ENCODE measurements around the gene PTBP1. TPM values are rescaled to one million over a fixed set of nuclear protein-coding genes. Genes with fewer than 3 reads are reported as not detected.

The PTBP1 gene
- polyA plus RNA-seq, 1 donor, result 127 TPM

- no peak for DNase-seq
These were observed 58.4 kb downstream of the PTBP1 start for GRCh38 chr19:855566-856120.

GRCh38 chr19:858284-858683, 61.0 kb downstream of the PTBP1 start:
- no peak for DNase-seq

GRCh38 chr19:858868-859843, 61.9 kb downstream of the PTBP1 start, which contains the start of gene CFD:
CFD (plus strand) TSS chr19:859664; CDS start chr19:859690, 26 bp downstream.
- DNase-seq, result no peak

- DNase-seq, result no peak
These were observed 64.0 kb downstream of the PTBP1 start for GRCh38 chr19:861141-861755.

Other genes with a start within 250 kb of the PTBP1 start
- gene BSG, start 224.9 kb upstream of the PTBP1 start, polyA plus RNA-seq (ENCODE audit: insufficient read length), result 227 TPM
- 0.09 TPM for gene HCN2, start 207.6 kb upstream of the PTBP1 start, polyA plus RNA-seq (ENCODE audit: insufficient read length)
- gene POLRMT, start 163.9 kb upstream of the PTBP1 start, polyA plus RNA-seq (ENCODE audit: insufficient read length), result 36.0 TPM
- 0.28 TPM for gene FGF22, start 157.6 kb upstream of the PTBP1 start, polyA plus RNA-seq (ENCODE audit: insufficient read length)
- gene RNF126, start 134.2 kb upstream of the PTBP1 start, polyA plus RNA-seq (ENCODE audit: insufficient read length), result 32.3 TPM
- 17.9 TPM for gene FSTL3, start 121.1 kb upstream of the PTBP1 start, polyA plus RNA-seq (ENCODE audit: insufficient read length)
- gene PRSS57, start 102.0 kb upstream of the PTBP1 start, polyA plus RNA-seq (ENCODE audit: insufficient read length), result 0.32 TPM
- 47.0 TPM for gene PALM, start 88.5 kb upstream of the PTBP1 start, polyA plus RNA-seq (ENCODE audit: insufficient read length)
- gene MISP, start 46.3 kb upstream of the PTBP1 start, polyA plus RNA-seq (ENCODE audit: insufficient read length), result 0.21 TPM
- not detected for gene PLPPR3, start 24.5 kb downstream of the PTBP1 start, polyA plus RNA-seq (ENCODE audit: insufficient read length)
- 3.2 TPM for gene AZU1, start 30.4 kb downstream of the PTBP1 start, polyA plus RNA-seq (ENCODE audit: insufficient read length)
- 6.1 TPM for gene PRTN3, start 43.5 kb downstream of the PTBP1 start, polyA plus RNA-seq (ENCODE audit: insufficient read length)
- 0.89 TPM for gene ELANE, start 54.9 kb downstream of the PTBP1 start, polyA plus RNA-seq (ENCODE audit: insufficient read length)
- 4.1 TPM for gene CFD, start 62.2 kb downstream of the PTBP1 start, polyA plus RNA-seq (ENCODE audit: insufficient read length)
- gene MED16, start 95.7 kb downstream of the PTBP1 start, polyA plus RNA-seq (ENCODE audit: insufficient read length), result 49.8 TPM
- gene RNU6-9, start 96.0 kb downstream of the PTBP1 start, polyA plus RNA-seq (ENCODE audit: insufficient read length), result not detected
- 28.6 TPM for gene R3HDM4, start 115.8 kb downstream of the PTBP1 start, polyA plus RNA-seq (ENCODE audit: insufficient read length)
- gene KISS1R, start 119.9 kb downstream of the PTBP1 start, polyA plus RNA-seq (ENCODE audit: insufficient read length), result not detected
- 17.3 TPM for gene ARID3A, start 128.6 kb downstream of the PTBP1 start, polyA plus RNA-seq (ENCODE audit: insufficient read length)
- gene WDR18, start 186.9 kb downstream of the PTBP1 start, polyA plus RNA-seq (ENCODE audit: insufficient read length), result 39.3 TPM
- 0.22 TPM for gene GRIN3B, start 203.0 kb downstream of the PTBP1 start, polyA plus RNA-seq (ENCODE audit: insufficient read length)
- gene TMEM259, start 223.7 kb downstream of the PTBP1 start, polyA plus RNA-seq (ENCODE audit: insufficient read length), result 94.8 TPM
- gene RNU6-2, start 224.1 kb downstream of the PTBP1 start, polyA plus RNA-seq (ENCODE audit: insufficient read length), result not detected
- 58.2 TPM for gene CNN2, start 229.2 kb downstream of the PTBP1 start, polyA plus RNA-seq (ENCODE audit: insufficient read length)
- 27.8 TPM for gene ABCA7, start 242.7 kb downstream of the PTBP1 start, polyA plus RNA-seq (ENCODE audit: insufficient read length)

Measured in hindlimb muscle (tissue), 1 donor.